Neural cell (in vitro differentiated cells): ENCODE data around the gene DLG5.

Source experiments
- CTCF ChIP-seq: fragments of 450-650 bp; IDR thresholded peaks from 2 replicates; pipeline ENCODE4 v1.5.1; 2014; ENCODE audit warnings: antibody characterized with exemption, mild to moderate bottlenecking, moderate library complexity; ENCODE audit not compliant: poor library complexity, severe bottlenecking
- EP300 ChIP-seq: fragments of 450-650 bp; conservative IDR thresholded peaks from 2 replicates; pipeline ENCODE4 v1.6.1; 2014; ENCODE audit warnings: antibody characterized with exemption, mild to moderate bottlenecking, moderate library complexity; ENCODE audit not compliant: poor library complexity, severe bottlenecking

- TF ChIP-seq EP300 (no peak), CTCF (no peak)
These were observed 27.5 kb downstream of the DLG5 start for GRCh38 chr10:77899080-77899477.
